Measurements from ENCODE around the gene ZXDC.

Gene ZXDC

DNA sequence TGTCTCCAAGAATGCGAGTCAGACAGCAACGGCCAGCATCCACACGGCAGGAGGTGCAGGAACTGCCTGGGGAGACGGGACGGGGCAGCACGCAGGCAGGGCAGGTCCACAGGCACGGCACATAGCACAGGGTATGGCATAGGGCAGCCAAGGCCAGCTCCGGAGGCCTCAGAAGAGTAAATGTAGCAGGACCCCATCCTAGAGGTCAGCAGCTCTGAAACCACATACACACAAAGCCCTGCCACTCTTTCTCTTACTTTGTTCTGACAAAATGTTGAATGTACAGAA is 26.9 kb downstream of the ZXDC start:
- no peak for FAIRE-seq

DNA sequence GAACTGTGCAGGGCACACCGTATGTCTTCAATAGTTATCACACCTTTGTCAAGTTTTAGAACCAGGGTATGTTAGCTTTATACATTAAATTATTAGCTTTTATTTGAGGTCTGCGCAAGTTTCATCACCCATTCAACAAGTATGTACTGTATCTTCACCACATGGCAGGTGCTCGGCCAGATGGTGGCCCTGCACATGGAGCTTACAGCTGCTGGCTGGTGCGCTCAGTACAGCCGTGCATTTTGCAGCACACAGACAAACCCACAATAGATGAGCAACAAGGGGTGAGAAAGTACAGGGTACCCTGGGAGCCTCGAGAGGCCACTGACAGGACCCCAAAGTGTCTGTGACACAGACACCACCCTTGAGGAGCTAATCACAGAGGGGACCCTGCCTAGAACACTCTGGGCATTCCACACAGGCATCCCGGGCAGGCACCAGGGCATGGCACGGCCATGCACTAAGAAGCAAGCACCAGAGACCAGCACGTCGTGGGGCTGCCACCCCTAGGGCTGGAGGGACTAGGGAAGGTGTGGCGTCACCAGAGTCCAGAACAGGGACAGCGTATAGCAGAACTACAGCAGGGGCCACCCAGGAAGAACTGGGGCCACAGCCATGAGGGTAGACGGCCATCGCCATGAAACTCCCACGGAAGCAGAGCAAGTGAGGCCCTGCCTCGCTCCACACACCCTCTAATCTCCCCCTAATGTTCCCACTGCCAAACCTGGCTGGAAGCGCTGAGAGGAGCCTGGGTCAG is 27.4 kb downstream of the ZXDC start:
- FAIRE-seq: no peak

DNA sequence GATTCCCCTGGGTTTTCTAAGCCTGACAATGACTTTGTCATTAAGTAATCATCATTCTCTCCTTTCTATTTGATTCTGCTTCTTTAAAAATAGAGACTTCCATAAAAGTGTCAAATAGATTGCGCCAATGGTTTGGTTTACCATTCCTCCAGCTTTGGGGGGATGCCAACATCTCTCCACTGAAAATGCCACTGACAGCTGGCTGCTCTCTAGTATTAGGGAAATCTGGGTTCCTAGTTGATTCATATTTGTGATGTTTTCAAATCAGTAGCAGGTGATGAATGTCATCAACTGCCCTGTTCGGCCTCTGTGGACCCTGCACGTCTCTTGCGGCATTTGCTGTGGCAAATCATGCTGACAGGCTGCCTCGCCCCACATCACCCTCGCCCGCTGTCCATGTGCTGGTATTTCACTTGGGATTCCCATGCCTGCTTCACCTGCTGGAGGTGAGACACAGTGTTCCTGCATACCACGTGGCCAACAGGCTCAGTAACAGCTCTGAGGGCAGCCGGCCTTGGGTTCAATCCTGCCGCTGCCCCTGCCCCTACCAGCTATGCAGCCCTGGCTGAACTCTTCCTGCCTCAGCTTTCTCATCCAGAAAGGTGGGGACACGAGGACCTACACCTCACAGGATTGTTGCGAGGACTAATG is 28.1 kb downstream of the ZXDC start:
- FAIRE-seq: no peak

GRCh38 chr3:126446791-126447190 is 28.9 kb downstream of the ZXDC start:
- no peak for FAIRE-seq

DNA sequence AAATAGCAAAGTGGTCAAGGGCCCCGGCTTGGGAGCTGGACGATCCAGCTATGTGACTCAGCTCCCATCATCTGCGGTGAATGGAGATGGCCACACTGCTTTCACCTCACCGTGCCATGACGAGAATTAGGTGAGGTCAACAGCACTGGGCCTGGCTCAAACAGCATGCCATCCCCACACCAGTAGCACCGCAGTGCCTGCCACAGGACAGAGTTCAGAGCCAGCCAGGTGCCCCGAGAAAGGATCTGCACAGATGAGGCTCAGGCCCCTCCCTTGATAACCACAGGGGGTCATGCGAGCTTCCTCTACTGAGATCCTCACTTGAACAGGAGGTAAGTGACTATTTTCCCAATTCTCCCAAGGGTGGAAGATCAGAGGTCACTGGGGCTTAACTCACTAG is 29.4 kb downstream of the ZXDC start:
- no peak for FAIRE-seq

DNA sequence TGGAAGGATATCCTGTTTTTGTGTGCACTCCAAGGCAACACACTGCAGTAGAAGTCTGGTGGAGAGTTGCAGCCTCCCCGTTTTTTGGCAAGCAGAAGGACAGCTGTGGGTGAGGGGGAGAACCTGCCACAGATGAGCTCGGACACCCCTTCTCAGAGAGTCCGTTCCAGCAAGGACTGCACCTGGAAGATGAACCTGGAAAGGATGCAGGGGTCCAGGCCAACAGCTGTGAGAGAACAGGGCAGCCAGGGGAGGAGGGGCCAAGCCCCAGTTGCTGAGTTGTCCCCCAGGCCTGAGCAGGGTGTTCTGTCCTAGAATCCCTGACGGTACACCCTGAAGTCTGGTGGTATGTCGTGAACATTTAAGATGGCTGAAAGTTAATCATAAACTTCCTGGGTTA is 30.2 kb downstream of the ZXDC start:
- no peak for FAIRE-seq

DNA sequence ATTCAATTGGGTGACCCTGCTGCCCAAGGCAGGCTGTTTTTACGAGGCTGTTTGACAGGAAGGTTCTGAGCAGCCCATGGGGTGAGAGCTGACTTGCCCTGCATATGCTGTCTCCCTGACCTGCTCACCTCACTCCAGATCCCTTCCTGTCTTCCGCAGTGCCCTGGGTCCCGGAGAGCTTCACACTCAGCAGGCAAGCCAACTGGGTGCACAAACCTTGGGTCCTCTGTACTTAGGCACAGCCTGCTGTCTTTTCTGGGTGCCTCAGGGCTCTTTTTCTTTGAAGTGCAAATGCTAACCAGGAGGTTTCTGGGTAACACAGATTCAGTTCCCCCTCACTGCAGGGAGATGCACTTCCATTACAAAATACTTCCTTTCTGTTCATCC is 32.8 kb downstream of the ZXDC start:
- FAIRE-seq: no peak

DNA sequence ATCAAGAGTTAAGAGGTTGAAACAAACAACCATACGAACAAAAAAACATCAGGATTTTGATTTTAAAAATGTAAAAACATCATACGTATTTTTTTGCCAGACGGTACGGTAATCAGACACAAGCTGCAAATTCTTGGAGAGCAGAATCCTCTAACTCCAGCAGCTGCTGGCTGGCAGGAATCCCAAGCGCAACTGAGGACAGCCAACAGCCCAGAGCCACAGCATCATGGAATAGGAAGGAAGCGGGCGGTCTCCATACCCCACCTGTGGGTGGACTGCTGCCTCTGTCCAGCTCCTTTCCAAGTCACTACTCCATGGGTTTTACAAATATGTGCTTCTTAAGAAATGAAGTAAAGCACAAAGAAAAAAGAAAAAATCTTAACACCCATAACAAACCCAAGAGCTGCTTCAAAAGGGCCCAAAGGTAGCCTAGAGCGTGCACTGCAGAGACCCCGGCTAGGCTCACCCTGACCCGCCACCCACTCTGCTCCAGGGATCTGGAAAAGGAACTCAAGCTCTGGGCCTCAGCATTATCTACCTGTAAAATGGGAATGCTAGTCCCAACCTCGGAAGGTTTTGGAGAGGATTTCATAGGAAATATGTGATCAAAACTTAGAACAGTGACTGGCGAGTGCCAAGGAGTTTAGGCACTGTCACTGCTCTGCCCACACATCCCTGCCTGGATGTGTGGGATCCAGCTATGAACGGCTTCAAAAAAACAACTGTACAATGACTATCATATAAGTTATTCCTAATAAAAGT is 33.4 kb downstream of the ZXDC start:
- no peak for FAIRE-seq

GRCh38 chr3:126441256-126441880 is 34.3 kb downstream of the ZXDC start:
- no peak for FAIRE-seq

- FAIRE-seq: no peak
These were observed 35.0 kb downstream of the ZXDC start for GRCh38 chr3:126440709-126440995.

DNA sequence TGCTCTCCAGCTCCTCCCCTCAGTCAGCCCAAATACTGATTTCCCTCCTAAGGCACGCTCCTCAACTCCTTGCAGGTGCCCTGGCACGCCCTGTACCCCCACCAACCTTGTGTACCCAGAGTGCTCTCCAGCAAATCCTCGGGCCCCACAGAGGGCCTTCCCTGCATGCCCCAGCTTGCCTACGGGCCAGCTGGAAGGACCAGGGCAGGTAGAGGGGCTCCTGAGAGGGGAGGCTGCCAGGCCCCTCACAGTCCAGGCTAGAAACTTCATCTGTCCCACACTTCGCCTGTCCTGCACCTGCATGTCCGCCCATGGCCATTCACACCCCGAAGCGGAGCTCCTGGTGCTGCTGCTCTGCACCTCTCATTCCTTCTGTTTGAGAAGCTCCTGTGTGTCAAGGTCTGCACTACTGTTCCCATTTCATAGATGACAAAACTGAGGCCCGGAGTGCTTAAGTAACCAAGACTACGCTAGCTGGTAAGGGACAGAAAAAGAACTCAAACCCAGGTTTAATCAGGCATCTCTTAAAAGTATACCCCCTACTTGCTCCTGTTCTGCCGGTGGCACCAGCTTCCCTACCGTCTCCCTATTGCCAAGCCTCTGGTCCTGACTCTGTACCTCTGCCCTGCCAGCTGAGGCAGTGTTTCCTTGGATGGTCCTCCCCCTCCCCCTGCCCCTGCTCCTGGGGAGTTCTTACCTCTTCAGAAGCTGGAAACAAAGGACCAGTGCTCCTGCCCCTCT is 35.6 kb downstream of the ZXDC start:
- no peak for FAIRE-seq

- FAIRE-seq: no peak
These were observed 36.2 kb downstream of the ZXDC start for GRCh38 chr3:126439346-126439967.

GRCh38 chr3:126438746-126439145 is 36.9 kb downstream of the ZXDC start:
- no peak for FAIRE-seq

- FAIRE-seq: no peak
These were observed 37.5 kb downstream of the ZXDC start for GRCh38 chr3:126438186-126438585.

- FAIRE-seq: no peak
These were observed 38.6 kb downstream of the ZXDC start for GRCh38 chr3:126436826-126437717.

- FAIRE-seq: no peak
These were observed 40.0 kb downstream of the ZXDC start for GRCh38 chr3:126435456-126436315.

- no peak for FAIRE-seq
These were observed 40.7 kb downstream of the ZXDC start for GRCh38 chr3:126434931-126435411.

DNA sequence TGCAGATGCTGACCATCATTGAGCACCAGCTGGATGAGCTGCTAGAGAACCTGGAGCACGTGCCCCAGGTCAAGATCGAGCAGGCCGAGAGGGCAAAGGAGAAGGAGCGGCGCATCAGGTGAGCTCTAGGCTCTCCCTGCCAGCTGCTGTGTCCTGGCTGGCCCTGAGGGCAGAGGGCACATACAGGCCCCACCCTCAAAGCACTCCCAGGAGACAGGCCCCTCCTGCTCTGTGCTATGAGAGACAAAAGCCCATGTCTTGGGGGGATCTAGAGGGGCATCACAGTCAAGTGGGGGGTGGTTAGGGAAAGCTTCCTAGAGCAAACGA is 41.5 kb downstream of the ZXDC start:
- no peak for FAIRE-seq

DNA sequence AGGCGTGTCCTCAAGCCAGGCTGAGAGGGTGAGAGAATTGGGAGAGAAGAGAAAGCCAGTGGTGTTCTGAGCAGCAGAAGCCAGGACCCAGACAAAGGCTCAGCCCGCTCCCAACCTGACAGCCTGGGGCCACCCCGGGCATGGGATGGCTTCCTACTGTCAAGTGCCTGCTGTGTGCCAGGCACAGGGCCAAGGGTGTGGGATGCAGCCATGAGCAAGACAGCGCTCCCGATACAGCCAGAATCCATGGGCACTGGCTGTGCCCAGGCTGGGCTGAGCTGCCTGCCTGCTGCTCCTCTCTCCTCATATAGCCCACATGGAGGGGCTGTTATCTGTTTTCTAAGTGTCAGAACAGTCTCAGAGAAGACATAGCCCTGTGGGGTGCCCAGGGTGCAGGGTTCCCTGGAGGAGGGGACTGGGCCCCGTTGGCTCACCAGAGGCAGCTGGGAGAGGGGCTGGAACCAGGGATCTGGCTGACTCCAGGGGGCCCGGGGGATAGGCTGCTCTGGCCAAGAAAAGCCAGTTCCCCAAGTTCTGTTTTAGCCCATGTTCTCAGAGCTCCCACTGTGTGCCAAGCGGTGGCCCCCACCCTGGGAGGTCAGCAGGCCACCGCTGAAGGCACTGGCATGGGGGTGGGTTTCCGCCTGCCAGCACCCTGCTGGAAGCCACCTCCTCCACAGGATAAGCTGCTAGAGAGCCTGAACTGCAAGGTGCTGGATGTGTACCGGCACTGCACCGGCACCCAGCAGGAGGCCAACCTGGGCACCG is 42.0 kb downstream of the ZXDC start:
- FAIRE-seq: no peak

GRCh38 chr3:126433105-126433430 is 42.6 kb downstream of the ZXDC start:
- no peak for FAIRE-seq
